Measurements from ENCODE around the gene ARHGEF38.

- TF ChIP-seq POLR2A (IDR thresholded peaks at IDR 0.05) (no peak), CTCF (IDR thresholded peaks at IDR 0.05) (no peak), POLR2AphosphoS5 (IDR thresholded peaks at IDR 0.05) (no peak)
Observed at GRCh38 chr4:105568584-105568983, 16.2 kb downstream of the ARHGEF38 start.
